Stimulated activated naive CD4-positive, alpha-beta T cell (primary cell): Measurements from ENCODE around the gene THYN1.

Experiments
- DNase-seq, 6 experiments: peaks; one replicate each; lab custom pipeline; 2025; lab: John Stamatoyannopoulos, UW

The THYN1 gene

DNA sequence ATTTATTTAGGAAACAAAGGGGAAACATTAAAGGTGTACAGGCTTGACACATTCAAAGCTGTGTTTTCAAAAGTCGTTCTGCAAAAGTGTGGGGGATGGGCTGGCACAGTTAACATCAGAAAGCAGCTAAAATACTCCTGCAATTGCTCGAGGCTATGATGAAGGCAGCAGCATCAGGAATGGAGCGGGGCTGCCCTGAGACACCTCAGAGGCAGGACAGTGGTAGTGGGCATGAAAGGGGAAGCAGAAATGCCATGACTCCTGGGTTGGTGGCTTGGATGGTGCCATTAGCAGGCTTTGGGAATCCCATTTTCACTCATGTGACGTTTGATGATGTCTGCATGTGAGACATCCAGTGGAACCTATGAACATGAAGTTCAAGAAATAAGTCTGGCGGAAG lies 30.0 kb downstream of the THYN1 start:
- no peak for DNase-seq

DNA sequence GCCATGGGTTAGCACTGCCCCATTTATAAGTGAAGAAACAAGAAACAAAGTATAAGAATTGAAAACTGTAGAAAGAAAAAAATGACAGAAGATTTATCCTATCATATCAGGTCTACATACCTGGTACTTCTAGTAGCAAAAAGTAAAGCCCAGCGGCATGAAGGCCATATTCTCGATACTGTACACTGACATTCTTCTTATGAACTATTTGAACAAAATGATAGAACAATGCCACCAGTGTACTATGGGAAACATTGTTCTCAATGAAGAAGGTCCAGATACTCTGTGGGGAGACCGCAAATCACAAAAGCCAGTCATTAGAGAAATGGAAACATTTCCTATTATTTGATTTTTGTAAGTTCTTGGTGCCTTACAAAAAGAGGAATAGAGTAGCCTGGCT lies 36.3 kb downstream of the THYN1 start:
- DNase-seq, result no peak

DNA sequence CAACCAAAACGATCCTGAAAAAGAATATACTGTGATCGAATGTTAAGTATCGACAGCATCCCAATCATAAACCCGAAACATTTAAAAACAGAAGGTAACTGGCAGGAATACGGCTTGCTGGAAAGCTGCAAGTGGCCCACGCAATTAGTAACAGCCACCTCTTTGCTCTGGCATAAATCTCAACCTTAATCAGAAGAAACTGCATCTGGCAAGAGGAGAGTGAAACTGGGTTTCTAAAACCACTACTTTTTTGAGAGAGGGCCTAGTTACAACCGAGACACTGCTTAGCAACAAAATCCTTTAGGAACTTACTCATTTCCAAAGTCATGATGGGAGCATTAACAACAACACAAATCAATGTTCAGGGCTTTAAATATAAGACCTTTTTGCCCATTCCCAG lies 37.3 kb downstream of the THYN1 start:
- DNase-seq, result no peak

DNA sequence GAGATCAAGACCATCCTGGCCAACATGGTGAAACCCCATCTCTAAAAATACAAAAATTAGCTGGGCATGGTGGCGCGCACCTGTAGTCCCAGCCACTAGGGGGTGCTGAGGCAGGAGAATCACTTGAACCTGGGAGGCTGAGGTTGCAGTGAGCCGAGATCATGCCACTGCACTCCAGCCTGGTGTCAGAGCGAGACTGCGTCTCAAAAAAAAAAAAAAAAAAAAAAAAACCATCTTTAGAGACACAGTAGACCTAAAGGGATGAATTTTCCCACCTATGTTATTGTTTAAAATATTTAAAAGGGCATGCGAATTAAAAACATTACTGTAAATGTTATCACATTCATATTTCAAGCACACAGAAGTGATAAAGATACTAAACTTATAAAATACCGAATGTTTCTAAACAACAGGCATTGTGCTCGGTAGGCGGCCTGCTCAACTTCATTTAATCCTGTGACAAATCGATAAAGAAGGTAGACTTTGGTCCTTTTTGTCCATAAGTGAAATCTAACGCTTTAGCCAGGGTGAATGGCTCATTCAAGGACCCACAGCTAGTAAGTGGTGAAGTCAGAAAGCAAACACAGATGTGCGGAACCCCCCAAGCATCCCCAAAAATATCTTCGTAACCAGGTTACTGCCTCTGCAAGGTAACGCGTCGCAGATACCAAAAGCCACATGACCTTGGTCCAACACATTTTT lies 45.5 kb downstream of the THYN1 start:
- peak; percentile 26 to 62 (median 44) for DNase-seq

DNA sequence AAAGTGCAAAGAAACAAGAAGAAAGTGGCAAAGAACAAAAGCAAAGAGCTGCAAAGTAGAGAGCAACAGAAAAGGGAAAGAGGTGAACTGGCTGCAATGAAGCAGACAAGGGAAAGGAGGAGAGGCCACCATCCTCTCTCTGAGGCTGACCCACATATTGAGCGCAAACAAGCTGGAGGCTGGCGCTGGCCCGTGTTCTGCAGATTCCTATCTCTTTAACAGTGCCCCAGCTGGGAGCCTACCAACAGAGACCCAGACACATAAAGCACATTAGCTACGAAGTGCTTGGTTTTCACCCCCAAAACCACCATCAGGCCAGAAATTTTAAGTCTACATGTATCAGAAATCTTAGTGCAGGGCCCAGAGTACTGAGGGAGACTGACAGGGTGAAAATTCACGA lies 47.0 kb downstream of the THYN1 start:
- no peak for DNase-seq

DNA sequence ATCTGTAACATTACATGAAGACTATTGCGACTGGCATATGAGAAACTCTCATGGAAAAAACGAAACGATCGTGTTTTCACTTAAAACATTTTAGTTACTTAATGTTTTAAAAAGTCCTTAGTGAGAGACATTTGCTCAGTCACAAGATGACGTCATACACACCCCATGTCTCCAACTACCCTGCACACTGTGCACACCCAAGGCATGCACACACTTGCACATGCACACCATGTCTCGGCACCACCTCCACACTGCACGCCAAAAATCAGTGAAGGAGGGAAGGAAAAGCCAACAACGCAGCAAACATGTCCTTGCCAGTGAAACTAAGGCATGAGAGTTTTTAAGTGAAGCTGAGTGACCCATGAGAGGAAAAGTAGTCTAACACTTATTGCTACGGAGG lies 47.4 kb downstream of the THYN1 start:
- DNase-seq, result no peak

DNA sequence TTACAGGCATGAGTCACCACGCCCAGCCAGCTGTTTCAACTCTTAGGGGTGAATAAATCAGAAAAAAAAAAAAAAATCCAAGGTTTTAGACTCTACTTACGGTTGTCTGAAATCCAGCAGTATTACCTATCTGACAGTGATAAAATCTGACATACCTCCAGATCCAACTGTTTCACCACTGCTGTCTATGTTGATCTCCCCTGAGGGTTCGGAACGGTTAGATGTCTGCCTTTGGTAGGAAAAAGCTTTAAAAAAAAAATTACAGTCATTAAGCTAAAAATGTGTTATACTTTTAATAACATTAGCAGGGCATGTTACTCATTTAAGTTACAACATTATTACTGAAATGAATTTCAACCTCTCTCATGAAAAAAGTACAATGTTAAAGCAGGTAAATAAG lies 50.5 kb downstream of the THYN1 start:
- no peak for DNase-seq

DNA sequence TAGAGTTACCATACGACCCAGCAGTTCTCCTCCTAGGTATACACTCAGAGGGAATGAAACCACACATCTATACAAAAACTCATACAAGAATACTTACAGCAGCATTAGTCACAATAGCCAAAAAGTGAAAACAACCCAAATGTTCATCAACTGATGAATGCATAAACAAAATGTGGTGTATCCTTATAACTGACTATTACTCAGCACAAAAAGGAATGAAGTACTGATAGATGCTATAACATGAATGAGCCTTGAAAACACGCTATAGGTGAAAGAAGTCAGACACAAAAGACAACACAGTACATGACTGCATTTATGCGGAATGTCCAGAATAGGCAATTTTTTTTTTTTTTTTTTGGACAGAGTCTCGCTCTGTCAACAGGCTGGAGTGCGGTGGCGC lies 52.5 kb downstream of the THYN1 start:
- DNase-seq, result no peak

DNA sequence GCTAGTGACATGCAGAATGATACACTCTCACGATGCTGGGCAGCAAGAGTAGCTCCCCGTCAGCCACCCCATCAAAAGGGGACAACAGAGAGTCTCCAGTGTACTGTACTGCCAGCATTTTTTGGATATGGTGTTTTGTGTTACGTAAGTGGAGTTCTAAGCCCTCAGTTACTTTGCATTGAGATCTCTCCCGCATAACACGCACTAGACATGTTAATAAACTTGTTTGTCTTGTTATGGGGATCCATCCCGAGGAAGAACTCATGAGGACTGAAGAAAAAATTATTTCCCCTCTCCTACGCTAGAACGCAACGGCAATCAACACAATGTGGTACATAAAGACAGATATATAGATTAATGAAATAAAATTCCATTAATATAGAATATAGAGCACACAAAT lies 53.6 kb downstream of the THYN1 start:
- DNase-seq, result no peak
